GM12878 (cell line): ENCODE measurements around the gene LRIT3. TPM values are rescaled to one million over a fixed set of nuclear protein-coding genes. Genes with fewer than 3 reads are reported as not detected.

ENCODE experiments used
- ASH2L ChIP-seq: fragments of 300-600, 200-600 bp; sonication (generic); IDR thresholded peaks from 2 replicates; pipeline ENCODE4 v1.6.1; 2017; ENCODE audit warnings: low read depth, mild to moderate bottlenecking, borderline replicate concordance
- CBX5 ChIP-seq: sonication (generic); IDR thresholded peaks from 2 replicates; pipeline ENCODE4 v1.6.1; 2016; ENCODE audit warnings: low read depth, moderate library complexity, mild to moderate bottlenecking, inconsistent platforms
- CHD1 ChIP-seq: IDR thresholded peaks from 2 replicates; pipeline ENCODE4 v1.6.1; 2012; ENCODE audit warnings: low read depth, low read length, improper control_type of control experiment
- FOXK2 ChIP-seq: fragments of 450-650 bp; IDR thresholded peaks from 2 replicates; pipeline ENCODE4 v1.6.1; 2017; ENCODE audit warnings: mild to moderate bottlenecking, moderate library complexity
- IKZF1 ChIP-seq: fragments of 450-650 bp; conservative IDR thresholded peaks from 2 replicates; pipeline ENCODE4 v1.6.1; 2017; ENCODE audit warnings: antibody characterized with exemption, mild to moderate bottlenecking
- IKZF2 ChIP-seq, 2 experiments: fragments of 450-650 bp; IDR thresholded peaks; 2 replicates each; pipeline ENCODE4 v1.6.1; 2017; ENCODE audit warnings: mild to moderate bottlenecking in 2 of 2, moderate library complexity in 2 of 2
- JUNB ChIP-seq: IDR thresholded peaks from 2 replicates; pipeline ENCODE4 v1.6.1; 2016; ENCODE audit warnings: antibody characterized with exemption, mild to moderate bottlenecking
- MTA2 ChIP-seq: fragments of 450-650 bp; IDR thresholded peaks from 2 replicates; pipeline ENCODE4 v1.6.1; 2016; ENCODE audit warnings: low read depth, mild to moderate bottlenecking, moderate library complexity
- NFIC ChIP-seq: IDR thresholded peaks from 2 replicates; pipeline ENCODE4 v1.6.1; 2012; ENCODE audit warnings: low read depth, mild to moderate bottlenecking, inconsistent platforms, low read length, moderate library complexity
- TAF1 ChIP-seq: IDR thresholded peaks from 2 replicates; pipeline ENCODE4 v1.6.1; 2011; ENCODE audit warnings: mild to moderate bottlenecking, low read depth, low read length, borderline replicate concordance
- TCF3 ChIP-seq: IDR thresholded peaks from 2 replicates; pipeline ENCODE4 v1.6.1; 2012; ENCODE audit warnings: low read depth, mild to moderate bottlenecking, low read length, borderline replicate concordance; ENCODE audit not compliant: insufficient read depth
- TCF7 ChIP-seq: IDR thresholded peaks from 2 replicates; pipeline ENCODE4 v1.6.1; 2014; ENCODE audit warnings: antibody characterized with exemption, borderline replicate concordance
- polyA plus RNA-seq, 11 experiments: library from polyadenylated mRNA; depleted of rRNA in 4 of 11; unstranded in 6 of 11; stranded (reverse) in 5 of 11; fragments of >200 nt; fragmentation: Nextera tagmentation in 4 of 11; fragmentation: Illumina TruSeq in 1 of 11; extraction: Ambion mirVana in 4 of 11; extraction: Trizol in 1 of 11; gene quantifications; 1 replicate in 1 of 11; 2 replicates in 10 of 11; pipeline versions ENCODE4 v1.2.1 to v1.2.3, GENCODE V29; 2011 to 2016; ENCODE audit warnings: inconsistent platforms in 2 of 11, missing spikeins in 2 of 11, low read depth in 1 of 11
- total RNA-seq, 4 experiments: library from RNA; depleted of rRNA in 3 of 4; stranded (reverse); fragments of >200 nt in 3 of 4; fragmentation: Illumina TruSeq in 1 of 4; extraction: Trizol in 1 of 4; gene quantifications; 2 replicates each; pipeline versions ENCODE4 v1.2.1 to v1.2.3, GENCODE V29; 2013 to 2021
- TF ChIP-seq, protein P1 (sequence below): fragments of 450-650 bp; formaldehyde crosslinking; IDR thresholded peaks from 2 replicates; pipeline ENCODE4 v1.4.0; 2020; ENCODE audit warnings: mild to moderate bottlenecking, moderate library complexity
- TF ChIP-seq, protein P2 (sequence below): fragments of 450-650 bp; IDR thresholded peaks from 2 replicates; pipeline ENCODE4 v1.6.1; 2017; ENCODE audit warnings: mild to moderate bottlenecking, moderate library complexity
- TF ChIP-seq, protein P3 (sequence below): fragments of 450-650 bp; IDR thresholded peaks from 2 replicates; pipeline ENCODE4 v1.6.1; 2017; ENCODE audit warnings: mild to moderate bottlenecking, low read depth, inconsistent platforms; ENCODE audit not compliant: poor library complexity, severe bottlenecking
- TF ChIP-seq, protein P4 (sequence below): fragments of 150-350 bp; IDR thresholded peaks from 2 replicates; pipeline ENCODE4 v1.6.1; 2014; ENCODE audit warnings: mild to moderate bottlenecking, low read depth, low read length

Gene LRIT3
- total and polyA plus RNA-seq, 10 of the 15 experiments (the other 5 are each of a cell fraction or from before 2014, with no cell fraction given) = 0.04 to 0.20 (median 0.10) TPM; not detected in 6

DNA sequence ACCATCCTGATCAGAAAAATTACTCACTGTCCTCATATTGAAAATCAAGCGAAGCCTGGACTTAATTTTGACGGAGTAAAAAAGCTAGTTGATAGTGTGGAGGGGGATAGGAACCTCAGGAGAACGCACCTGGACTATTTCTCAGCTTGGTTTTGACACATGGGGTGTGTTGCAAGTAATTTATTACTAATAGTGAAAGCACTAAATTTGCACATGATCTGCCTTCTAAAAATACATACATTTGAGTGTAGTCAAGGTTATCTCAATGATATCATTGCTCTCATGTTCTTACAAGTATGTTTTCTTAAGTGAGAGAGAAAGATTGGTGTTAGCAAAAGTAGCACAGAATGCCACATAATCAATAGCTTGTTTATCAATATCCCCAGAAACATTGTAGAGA is 29.5 kb downstream of the LRIT3 start (continued):
- no peak for TF ChIP-seq FOXK2
- no peak for TF ChIP-seq CHD1
- 0 out of 2 replicates have a peak, but pooled peaks have one; percentile 39 for TF ChIP-seq TCF3
- TF ChIP-seq TAF1 = no peak
- TF ChIP-seq JUNB = peak; percentile 89
- TF ChIP-seq ASH2L = no peak
- TF ChIP-seq CBX5 = no peak
- TF ChIP-seq TCF7 = no peak
- TF ChIP-seq IKZF2 (IDR thresholded peaks at IDR 0.05) = no peak
- TF ChIP-seq, protein P1, sequence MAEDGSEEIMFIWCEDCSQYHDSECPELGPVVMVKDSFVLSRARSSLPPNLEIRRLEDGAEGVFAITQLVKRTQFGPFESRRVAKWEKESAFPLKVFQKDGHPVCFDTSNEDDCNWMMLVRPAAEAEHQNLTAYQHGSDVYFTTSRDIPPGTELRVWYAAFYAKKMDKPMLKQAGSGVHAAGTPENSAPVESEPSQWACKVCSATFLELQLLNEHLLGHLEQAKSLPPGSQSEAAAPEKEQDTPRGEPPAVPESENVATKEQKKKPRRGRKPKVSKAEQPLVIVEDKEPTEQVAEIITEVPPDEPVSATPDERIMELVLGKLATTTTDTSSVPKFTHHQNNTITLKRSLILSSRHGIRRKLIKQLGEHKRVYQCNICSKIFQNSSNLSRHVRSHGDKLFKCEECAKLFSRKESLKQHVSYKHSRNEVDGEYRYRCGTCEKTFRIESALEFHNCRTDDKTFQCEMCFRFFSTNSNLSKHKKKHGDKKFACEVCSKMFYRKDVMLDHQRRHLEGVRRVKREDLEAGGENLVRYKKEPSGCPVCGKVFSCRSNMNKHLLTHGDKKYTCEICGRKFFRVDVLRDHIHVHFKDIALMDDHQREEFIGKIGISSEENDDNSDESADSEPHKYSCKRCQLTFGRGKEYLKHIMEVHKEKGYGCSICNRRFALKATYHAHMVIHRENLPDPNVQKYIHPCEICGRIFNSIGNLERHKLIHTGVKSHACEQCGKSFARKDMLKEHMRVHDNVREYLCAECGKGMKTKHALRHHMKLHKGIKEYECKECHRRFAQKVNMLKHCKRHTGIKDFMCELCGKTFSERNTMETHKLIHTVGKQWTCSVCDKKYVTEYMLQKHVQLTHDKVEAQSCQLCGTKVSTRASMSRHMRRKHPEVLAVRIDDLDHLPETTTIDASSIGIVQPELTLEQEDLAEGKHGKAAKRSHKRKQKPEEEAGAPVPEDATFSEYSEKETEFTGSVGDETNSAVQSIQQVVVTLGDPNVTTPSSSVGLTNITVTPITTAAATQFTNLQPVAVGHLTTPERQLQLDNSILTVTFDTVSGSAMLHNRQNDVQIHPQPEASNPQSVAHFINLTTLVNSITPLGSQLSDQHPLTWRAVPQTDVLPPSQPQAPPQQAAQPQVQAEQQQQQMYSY (CRISPR knock-in tag) = no peak
- TF ChIP-seq, protein P2, sequence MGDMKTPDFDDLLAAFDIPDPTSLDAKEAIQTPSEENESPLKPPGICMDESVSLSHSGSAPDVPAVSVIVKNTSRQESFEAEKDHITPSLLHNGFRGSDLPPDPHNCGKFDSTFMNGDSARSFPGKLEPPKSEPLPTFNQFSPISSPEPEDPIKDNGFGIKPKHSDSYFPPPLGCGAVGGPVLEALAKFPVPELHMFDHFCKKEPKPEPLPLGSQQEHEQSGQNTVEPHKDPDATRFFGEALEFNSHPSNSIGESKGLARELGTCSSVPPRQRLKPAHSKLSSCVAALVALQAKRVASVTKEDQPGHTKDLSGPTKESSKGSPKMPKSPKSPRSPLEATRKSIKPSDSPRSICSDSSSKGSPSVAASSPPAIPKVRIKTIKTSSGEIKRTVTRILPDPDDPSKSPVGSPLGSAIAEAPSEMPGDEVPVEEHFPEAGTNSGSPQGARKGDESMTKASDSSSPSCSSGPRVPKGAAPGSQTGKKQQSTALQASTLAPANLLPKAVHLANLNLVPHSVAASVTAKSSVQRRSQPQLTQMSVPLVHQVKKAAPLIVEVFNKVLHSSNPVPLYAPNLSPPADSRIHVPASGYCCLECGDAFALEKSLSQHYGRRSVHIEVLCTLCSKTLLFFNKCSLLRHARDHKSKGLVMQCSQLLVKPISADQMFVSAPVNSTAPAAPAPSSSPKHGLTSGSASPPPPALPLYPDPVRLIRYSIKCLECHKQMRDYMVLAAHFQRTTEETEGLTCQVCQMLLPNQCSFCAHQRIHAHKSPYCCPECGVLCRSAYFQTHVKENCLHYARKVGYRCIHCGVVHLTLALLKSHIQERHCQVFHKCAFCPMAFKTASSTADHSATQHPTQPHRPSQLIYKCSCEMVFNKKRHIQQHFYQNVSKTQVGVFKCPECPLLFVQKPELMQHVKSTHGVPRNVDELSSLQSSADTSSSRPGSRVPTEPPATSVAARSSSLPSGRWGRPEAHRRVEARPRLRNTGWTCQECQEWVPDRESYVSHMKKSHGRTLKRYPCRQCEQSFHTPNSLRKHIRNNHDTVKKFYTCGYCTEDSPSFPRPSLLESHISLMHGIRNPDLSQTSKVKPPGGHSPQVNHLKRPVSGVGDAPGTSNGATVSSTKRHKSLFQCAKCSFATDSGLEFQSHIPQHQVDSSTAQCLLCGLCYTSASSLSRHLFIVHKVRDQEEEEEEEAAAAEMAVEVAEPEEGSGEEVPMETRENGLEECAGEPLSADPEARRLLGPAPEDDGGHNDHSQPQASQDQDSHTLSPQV = no peak
- peak; percentile 74 for TF ChIP-seq NFIC
- TF ChIP-seq, protein P3, sequence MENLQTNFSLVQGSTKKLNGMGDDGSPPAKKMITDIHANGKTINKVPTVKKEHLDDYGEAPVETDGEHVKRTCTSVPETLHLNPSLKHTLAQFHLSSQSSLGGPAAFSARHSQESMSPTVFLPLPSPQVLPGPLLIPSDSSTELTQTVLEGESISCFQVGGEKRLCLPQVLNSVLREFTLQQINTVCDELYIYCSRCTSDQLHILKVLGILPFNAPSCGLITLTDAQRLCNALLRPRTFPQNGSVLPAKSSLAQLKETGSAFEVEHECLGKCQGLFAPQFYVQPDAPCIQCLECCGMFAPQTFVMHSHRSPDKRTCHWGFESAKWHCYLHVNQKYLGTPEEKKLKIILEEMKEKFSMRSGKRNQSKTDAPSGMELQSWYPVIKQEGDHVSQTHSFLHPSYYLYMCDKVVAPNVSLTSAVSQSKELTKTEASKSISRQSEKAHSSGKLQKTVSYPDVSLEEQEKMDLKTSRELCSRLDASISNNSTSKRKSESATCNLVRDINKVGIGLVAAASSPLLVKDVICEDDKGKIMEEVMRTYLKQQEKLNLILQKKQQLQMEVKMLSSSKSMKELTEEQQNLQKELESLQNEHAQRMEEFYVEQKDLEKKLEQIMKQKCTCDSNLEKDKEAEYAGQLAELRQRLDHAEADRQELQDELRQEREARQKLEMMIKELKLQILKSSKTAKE = no peak
- TF ChIP-seq, protein P4, sequence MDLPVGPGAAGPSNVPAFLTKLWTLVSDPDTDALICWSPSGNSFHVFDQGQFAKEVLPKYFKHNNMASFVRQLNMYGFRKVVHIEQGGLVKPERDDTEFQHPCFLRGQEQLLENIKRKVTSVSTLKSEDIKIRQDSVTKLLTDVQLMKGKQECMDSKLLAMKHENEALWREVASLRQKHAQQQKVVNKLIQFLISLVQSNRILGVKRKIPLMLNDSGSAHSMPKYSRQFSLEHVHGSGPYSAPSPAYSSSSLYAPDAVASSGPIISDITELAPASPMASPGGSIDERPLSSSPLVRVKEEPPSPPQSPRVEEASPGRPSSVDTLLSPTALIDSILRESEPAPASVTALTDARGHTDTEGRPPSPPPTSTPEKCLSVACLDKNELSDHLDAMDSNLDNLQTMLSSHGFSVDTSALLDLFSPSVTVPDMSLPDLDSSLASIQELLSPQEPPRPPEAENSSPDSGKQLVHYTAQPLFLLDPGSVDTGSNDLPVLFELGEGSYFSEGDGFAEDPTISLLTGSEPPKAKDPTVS = no peak
- TF ChIP-seq MTA2 = no peak
- TF ChIP-seq IKZF1 = no peak
